IPS DF 19.7 (cell line): ENCODE data around the gene UFD1.

ENCODE experiments used
- DNase-seq: peaks from one replicate; pipeline ENCODE4 v3.0.0-alpha.2; 2013; ENCODE audit warnings: low read depth, low spot score

UFD1 gene

DNA sequence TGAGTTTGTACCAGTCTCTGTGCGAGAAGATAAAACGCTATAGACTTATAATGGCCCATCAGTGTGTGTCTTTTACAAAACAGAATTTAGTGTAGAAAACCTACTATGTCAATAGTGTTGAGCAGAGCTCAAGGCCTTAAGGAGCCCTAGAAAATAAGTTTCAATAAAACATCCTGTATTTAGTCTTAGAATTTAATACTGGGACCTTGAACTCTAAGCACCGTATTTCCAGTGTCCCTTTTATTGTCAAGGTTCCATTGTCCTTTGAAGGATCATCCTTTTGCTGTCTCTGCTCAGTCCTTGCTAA is 17.3 kb upstream of the UFD1 start:
- DNase-seq = no peak

DNA sequence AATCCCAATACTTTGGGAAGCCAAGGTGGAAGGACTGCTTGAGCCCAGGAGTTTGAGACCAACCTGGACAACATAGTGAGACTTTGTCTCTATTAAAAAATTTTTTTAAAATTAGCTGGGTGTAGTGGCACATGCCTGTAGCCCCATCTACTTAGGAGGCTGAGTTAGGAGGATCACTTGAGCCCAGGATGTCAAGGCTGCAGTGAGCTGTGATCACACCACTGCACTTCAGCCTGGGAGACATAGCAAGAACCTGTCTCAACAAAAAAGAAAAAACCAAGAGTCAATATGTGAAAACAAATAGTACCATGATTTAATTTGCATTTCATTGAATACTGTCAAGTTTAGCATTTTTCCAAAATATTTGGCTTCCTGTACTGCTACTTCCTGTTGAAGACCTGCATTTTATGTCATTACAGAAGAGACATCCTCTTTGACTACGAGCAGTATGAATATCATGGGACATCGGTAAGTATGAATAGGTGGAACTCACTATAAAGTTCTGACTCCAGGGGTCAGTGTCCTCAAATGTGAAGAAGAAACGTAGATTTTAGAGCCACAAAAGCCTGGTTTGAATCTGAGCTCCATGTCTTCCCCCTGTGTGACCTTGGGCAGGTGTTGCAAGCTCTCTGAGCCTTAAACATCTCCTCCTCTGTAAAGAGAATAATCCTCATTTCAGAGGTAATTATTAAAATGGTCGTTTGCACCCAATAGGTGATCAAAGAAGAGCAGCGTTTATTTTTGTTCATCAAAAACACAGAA is 16.8 kb upstream of the UFD1 start:
- no peak for DNase-seq

DNA sequence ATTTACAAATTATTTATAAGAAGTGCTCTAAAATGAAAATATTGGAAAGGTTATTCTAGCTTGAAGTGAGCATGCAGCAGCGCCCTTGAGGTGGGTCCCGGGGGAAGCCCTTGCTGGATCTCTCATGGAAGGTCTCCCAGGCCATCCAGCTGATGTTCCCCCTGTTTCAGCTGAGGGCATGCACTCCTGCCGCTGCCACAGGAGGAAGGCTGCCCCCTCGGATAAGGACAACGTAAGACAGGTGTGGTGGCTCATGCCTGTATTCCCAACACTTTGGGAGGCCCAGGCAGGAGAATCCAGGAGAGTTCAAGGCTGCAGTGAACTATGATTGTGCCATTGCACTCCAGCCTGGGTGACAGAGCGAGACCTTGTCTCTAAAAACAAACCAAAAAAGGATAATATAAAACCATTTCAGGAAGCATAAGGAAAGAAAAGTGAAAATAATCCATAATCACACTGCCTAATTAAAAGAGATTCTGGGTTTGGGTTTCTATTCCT is 15.7 kb upstream of the UFD1 start:
- no peak for DNase-seq

GRCh38 chr22:19494001-19494560 is 15.1 kb upstream of the UFD1 start:
- no peak for DNase-seq

GRCh38 chr22:19492504-19493174 is 13.6 kb upstream of the UFD1 start:
- DNase-seq = no peak

DNA sequence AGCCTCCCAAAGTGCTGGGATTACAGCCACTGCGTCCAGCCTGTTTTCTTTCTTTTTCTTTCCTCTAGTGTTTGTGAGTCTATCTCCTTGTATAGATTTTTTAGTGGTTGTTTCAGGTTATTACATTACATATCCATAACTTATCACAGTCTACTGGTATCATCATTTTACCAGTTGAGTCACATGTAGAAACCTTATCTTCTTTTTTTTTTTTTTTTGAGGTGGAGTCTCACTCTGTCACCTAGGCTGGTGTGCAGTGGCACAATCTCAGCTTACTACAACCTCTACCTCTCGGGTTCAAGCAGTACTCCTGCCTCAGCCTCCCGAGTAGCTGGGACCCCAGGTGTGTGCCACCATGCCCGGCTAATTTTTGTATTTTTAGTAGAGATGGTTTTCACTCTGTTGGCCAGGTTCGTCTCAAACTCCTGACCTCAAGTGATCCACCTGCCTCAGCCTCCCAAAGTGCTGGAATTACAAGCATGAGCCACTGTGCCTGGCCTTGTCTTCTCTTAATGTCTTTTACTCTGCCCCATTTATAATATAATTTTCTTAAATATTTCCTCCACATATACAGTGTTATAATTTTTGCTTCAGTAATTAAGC is 11.7 kb upstream of the UFD1 start:
- DNase-seq = no peak

DNA sequence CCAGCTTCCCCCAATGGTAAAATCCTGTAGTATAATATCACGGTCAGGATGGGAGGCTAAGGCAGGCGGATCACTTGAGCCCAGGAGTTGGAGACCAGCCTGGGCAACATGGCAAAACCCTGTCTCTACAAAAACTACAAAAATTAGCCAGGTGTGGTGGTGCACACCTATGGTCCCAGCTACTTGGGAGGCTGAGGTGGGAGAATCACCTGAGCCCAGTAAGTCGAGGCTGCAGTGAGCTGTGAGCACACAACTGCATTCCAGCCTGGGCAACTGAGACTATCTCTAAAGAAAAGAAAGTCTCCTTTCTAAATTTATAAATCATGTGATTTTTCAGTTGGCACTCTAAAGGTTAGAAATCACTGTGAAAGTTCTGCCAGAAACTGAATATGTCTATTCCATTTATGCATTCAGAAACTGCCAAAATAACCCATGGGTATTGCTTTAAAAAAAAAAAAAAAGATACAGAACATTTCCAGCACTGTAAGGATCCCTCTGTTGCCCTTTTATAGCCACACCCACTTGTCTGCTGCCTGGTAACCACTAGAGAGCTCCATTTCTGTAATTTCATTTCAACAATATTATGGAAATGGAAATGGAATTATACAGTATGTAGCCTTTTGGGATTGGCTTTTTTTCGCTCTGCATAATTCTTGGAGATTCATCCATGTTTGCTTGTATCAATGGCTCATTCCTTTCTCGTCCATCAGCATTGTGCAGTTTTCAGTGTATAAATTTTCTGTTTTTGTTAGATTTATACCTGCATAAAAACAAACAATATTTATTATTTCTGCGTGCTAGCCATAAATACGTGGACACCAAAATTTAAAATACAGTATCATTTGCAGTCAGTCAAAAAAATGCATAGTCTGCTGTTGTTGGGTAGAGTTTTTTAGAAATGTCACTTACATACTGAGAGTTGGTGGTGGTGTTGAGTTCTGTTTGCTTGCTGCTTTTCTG is 10.2 kb upstream of the UFD1 start:
- DNase-seq = no peak

GRCh38 chr22:19488285-19488684 is 9.3 kb upstream of the UFD1 start:
- DNase-seq = no peak

DNA sequence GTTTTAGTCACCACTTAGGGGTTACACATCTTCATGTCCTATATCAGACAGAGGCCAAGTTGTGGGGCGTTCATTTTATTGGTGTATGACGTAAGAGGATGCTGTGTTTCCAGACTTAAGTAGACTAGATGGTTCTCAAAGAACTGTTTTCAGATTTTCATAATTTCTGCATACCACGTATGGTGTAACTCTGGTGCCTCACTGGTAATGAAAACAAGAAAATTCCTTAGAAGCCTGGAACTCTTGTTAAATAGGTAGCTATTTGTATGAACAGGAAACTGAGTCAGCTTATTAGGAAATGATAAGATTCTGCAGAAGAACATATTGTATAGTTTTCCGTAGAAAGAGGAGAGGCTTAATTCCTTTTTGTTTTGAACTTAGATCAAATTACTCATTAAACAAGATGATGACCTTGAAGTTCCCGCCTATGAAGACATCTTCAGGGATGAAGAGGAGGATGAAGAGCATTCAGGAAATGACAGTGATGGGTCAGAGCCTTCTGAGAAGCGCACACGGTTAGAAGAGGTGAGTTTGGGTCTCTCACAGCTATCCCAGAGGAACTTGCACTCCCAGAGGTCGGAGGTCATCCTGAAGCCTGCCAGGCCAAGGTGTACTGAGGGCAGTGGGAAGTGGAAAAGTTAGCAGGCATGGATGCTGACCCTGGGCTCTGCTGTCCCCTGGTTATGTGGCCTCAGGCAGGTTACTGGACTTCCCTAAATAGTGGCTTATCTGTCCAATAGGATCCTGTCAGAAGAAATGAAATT is 4.7 kb upstream of the UFD1 start:
- DNase-seq = no peak

DNA sequence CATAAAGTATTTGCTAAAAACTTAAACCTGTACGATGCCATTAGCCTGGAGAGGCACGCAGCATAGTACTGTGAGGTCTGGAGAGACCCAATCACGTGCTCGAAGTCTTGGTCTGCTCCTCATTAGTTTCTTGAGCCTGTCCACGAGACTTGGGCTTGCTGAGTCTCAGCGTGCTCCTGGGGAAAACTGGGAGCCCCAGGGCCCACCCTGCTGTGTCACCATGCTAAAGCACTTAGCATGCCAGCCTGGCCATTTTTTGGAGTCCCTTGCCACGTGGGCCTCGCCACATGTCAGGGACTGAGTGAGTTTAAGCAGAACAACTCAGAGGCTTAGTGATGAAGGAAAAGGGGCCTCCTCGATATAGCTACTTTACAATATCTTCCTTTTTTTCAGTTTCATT is 3.3 kb upstream of the UFD1 start:
- DNase-seq = no peak

GRCh38 chr22:19480789-19481188 is 1.8 kb upstream of the UFD1 start:
- DNase-seq = no peak

DNA sequence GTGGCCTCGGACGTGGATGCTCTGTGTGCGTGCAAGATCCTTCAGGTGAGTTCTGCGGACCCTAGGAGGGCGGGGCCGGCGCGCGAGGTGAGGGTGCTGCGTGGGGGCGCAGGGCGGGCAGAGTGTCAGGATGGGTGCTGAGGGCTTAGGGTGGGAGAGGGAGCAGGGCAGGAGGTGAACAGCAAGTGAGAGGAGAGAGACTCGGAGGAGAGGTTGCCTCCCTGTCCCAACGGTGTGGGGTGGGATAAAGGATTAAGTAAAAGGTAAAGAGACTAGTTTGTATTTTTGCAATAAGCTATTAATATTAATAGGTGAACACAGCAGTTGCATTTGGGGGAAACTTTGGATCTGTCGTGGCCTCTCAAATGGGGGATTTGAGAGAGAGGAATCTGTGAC is 1.2 kb upstream of the UFD1 start:
- no peak for DNase-seq

DNA sequence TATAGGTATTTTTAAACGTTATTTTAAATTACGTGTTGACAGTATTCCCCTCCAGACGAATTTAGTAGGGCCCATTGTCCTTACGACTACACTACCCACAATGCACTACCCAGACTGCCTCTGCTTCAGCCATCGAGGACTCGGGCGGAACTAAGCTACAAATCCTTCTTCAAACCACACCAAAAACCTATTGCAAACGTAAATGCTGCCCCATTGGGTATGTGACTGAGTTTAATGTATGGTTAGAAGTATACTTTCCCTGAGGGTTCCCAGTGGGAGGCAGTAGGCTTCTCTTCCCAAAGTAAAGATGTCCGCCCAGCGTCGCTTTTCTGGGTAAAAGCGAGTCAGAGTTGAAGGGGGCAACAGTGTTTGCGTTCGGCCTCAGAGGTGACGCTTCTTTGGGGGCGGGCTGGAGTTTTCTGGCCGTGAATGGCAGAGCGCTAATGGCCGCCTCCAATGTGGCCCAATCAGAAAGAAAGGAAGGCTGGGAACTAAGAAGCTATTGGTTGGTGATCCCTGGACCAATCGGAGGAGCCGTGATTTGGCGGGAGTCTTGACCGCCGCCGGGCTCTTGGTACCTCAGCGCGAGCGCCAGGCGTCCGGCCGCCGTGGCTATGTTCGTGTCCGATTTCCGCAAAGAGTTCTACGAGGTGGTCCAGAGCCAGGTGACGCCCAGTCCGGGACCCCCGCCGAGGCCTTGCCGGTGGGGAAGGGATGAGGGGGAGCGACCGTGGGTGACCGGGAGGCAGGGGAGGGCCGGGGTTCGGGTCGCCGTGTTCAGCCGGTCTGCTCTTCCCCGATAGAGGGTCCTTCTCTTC is 571 bp upstream of the UFD1 start, which contains the start of gene CDC45:
Gene CDC45 (plus strand): TSS at position 566 of the 818 bp plus-strand sequence. CDS start 49 bp downstream, at position 615.
- peak; percentile 95 for DNase-seq

- DNase-seq = no peak
Measured at GRCh38 chr22:19478045-19478900, 720 bp downstream of the UFD1 start.

DNA sequence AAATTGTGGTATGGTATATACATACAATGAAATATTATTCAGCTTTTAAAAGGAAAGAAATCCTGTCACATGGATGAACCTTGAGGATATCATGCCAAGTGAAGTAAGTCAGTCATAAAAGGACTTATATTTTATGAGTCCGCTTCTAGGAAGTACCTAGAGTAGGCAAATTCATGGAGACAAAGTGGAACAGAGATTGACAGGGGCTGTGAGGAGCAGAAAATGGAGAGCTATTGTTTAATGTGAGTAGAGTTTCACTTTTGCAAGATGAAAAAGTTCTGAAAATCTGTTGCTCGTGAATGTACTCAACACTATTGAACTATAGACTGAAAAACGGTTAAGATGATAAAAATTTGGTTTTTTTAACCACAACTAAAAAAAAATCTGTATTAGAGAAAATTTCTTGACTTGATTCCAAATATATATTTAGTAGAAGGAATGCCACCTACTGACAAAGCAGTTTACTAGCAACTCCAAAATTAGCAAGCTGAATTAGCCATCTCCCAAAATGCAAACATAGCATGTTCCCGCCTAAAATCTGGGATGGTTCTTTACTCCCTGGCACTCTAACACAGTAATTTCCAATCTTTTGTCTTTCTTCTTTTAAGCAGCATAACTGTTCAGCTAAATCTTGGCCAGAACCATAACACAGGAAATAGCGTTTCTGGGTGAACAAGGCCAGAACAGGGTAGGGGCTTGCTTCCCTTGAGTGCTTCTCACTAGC is 1.5 kb downstream of the UFD1 start:
- DNase-seq = no peak

DNA sequence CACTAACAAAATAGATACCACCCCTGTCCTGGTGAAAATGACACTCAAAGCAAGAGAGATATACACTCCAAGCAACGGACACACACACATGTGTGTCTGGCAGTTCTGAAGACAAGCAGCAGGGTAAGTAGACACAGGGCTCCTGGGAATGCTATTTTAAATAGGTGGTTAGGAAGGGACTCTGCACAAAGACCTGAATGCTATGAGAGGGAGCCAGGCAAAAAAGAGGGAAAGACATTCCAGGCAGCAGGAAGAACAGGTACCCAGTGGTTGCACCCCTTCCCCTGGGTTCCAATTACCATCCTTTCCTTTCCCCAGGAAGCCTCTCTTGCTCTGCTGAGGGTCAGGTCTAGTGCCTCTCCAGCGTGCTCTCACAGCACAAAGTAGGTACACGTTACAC is 3.0 kb downstream of the UFD1 start:
- DNase-seq = no peak

DNA sequence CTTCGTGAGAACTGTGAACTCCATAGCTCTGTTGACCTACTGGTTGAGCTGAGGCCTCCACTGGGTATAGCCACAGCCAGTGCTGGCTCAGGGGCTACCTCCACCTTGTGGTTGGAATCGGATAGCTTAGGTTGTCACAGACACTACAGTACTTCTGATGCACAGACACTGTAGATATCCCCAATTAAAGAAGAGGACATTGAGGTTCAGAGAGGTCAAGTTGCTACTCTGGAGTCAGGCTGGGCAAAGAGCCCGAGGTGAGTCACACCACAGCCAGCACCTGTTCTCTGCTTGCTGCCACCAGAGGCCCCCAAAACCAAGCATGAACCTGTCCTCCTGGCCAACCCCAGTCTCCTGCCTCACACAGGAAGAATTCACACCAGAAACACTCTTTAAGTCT is 5.4 kb downstream of the UFD1 start:
- no peak for DNase-seq

- DNase-seq = no peak
Measured at GRCh38 chr22:19472233-19472632, 6.8 kb downstream of the UFD1 start.
